ENCODE measurements around the gene TGIF2. TPM values are rescaled to one million over a fixed set of nuclear protein-coding genes. Genes with fewer than 3 reads are reported as not detected.
A peak's percentile ranks its signal among the peaks of the same experiment; 100 is the strongest.

TGIF2 gene
- total and polyA plus RNA-seq, 2 of the 13 experiments (the other 11 are each of a cell fraction or from before 2014, with no cell fraction given), result 41.3 to 53.9 TPM

DNA sequence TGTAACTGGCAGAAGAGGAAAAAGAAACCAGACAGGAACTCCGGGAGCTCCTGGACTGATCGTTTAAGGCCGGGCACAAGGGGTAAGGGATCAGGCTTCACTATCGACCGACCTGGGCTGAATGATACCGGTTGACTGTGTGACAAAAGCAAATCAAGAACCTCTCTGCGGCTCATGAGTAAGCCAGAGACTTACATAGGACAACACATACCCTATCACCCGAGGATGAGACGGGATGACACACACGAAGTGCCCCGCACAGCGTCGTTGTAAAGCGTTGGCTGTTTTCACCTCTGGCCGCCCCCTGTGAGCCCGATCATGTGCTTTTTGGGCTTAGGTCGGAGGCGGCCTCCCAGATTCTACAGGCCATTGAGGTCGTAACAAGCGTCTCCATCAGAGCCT, 695 bp upstream of the TGIF2 start:
- H3K79me2 ChIP-seq (ENCODE audit: insufficient read depth, low read length), result peaks cover 37% of the 10 kb centered on the region
- no peaks in the 10 kb centered on the region; a peak in 2 of 5 replicates for H3K36me3 ChIP-seq (replicated peaks in 1 of 2; ENCODE audit: control insufficient read depth in 1 of 2, insufficient read depth in 2 of 2, low read length in 2 of 2)
- peaks cover 19% of the 10 kb centered on the region for H4K20me1 ChIP-seq (ENCODE audit: insufficient read depth, low read length)
- peak overlapping the region; percentile 87 for H3K9ac ChIP-seq (ENCODE audit: insufficient read depth, low read depth, low read length)
- POLR2A ChIA-PET, result interaction anchor here (0.7 to 9.0 kb wide), 17 partner anchors 10 to 618 kb away, joined by 3 to 167 read pairs (median 5); partner anchors contain the start of genes DSN1, RAB5IF and SCAND1
- peak overlapping the region; percentile 78 to 90 (median 84) for H3K4me3 ChIP-seq (replicated peaks in 1 of 3; ENCODE audit: insufficient read depth in 1 of 3, low read depth in 2 of 3, low read length in 3 of 3)
- TSS peak; percentile 84 for BruUV-seq (replicated peaks)
- ATAC-seq, result peak; percentile 54
- WGBS (ENCODE audit: low lambda C conversion rate), result under 1% methylated on average over 20 of the region's 20 CpGs
- CTCF ChIA-PET (ENCODE audit: low intra/inter-chr PET ratio, low total read pairs), result no interaction called here
- DNase-seq (ENCODE audit: low spot score), result peak; percentile 65
- peak overlapping the region; percentile 81 for H3K27ac ChIP-seq (ENCODE audit: extremely low read length, insufficient read depth, low read length)
- H2AFZ ChIP-seq (ENCODE audit: low read length), result peak overlapping the region; percentile 4
- no peaks in the 10 kb centered on the region; a peak in 1 of 5 replicates for H3K27me3 ChIP-seq (ENCODE audit: control insufficient read depth in 1 of 2, insufficient read depth in 2 of 2, low read length in 2 of 2)
- peaks cover 33% of the 10 kb centered on the region for H3K4me1 ChIP-seq (ENCODE audit: insufficient read depth, low read length)
- H3K9me3 ChIP-seq (ENCODE audit: low read length), result no peaks in the 10 kb centered on the region
- in situ Hi-C loops (cut with HindIII; ENCODE audit: extremely low pct_ligation_motif_present, low pct_unique_long_range_greater_than_20kb) (no loop called here), intact Hi-C loops (cut with micrococcal nuclease; ENCODE audit: unreplicated experiment) (loop anchor here (1.0 to 10.0 kb wide), 3 partner anchors 16 to 108 kb away; partner anchors contain the start of gene RAB5IF)
- FAIRE-seq, result no peak
- peak overlapping the region; percentile 99 for H3K4me2 ChIP-seq (ENCODE audit: low read depth, low read length)
- TF ChIP-seq ZEB1 (IDR thresholded peaks at IDR 0.05; ENCODE audit: insufficient replicate concordance, low read depth) (no peak), ZFP36L2 (CRISPR knock-in tag; IDR thresholded peaks at IDR 0.05) (peak; percentile 55; the same call in 1 of the 2 replicates), ZNF768 (CRISPR knock-in tag; IDR thresholded peaks at IDR 0.05) (peak; percentile 69), CCDC6 (CRISPR knock-in tag; IDR thresholded peaks at IDR 0.05) (no peak), AGO2 (optimal IDR thresholded peaks at IDR 0.05; ENCODE audit: low read depth, low read length) (no peak), RBM22 (optimal IDR thresholded peaks at IDR 0.05; ENCODE audit: low read length) (peak; percentile 87), MTA3 (CRISPR knock-in tag; IDR thresholded peaks at IDR 0.05) (no peak), DMAP1 (CRISPR knock-in tag; IDR thresholded peaks at IDR 0.05) (no peak)
- TF ChIP-seq, protein P1, sequence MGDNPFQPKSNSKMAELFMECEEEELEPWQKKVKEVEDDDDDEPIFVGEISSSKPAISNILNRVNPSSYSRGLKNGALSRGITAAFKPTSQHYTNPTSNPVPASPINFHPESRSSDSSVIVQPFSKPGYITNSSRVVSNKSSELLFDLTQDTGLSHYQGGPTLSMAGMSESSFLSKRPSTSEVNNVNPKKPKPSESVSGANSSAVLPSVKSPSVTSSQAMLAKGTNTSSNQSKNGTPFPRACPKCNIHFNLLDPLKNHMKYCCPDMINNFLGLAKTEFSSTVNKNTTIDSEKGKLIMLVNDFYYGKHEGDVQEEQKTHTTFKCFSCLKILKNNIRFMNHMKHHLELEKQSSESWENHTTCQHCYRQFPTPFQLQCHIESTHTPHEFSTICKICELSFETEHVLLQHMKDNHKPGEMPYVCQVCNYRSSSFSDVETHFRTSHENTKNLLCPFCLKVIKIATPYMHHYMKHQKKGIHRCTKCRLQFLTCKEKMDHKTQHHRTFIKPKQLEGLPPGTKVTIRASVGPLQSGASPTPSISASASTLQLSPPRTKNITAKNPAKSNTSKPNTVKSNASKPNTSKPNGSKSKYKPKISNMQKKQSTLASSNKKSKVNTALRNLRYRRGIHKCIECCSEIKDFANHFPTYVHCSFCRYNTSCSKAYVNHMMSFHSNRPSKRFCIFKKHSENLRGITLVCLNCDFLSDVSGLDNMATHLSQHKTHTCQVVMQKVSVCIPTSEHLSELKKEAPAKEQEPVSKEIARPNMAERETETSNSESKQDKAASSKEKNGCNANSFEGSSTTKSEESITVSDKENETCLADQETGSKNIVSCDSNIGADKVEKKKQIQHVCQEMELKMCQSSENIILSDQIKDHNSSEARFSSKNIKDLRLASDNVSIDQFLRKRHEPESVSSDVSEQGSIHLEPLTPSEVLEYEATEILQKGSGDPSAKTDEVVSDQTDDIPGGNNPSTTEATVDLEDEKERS (CRISPR knock-in tag; IDR thresholded peaks at IDR 0.05), result peak; percentile 52; the same call in 1 of the 2 replicates
- TF ChIP-seq, protein P2, sequence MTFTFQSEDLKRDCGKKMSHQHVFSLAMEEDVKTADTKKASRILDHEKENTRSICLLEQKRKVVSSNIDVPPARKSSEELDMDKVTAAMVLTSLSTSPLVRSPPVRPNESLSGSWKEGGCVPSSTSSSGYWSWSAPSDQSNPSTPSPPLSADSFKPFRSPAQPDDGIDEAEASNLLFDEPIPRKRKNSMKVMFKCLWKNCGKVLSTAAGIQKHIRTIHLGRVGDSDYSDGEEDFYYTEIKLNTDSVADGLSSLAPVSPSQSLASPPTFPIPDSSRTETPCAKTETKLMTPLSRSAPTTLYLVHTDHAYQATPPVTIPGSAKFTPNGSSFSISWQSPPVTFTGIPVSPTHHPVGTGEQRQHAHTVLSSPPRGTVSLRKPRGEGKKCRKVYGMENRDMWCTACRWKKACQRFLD (CRISPR knock-in tag; IDR thresholded peaks at IDR 0.05; ENCODE audit: borderline replicate concordance), result no peak; the same call in 1 of the 2 replicates
- TF ChIP-seq, protein P3, sequence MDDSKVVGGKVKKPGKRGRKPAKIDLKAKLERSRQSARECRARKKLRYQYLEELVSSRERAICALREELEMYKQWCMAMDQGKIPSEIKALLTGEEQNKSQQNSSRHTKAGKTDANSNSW (CRISPR knock-in tag; IDR thresholded peaks at IDR 0.05; ENCODE audit: borderline replicate concordance), result no peak
- TF ChIP-seq, protein P4, sequence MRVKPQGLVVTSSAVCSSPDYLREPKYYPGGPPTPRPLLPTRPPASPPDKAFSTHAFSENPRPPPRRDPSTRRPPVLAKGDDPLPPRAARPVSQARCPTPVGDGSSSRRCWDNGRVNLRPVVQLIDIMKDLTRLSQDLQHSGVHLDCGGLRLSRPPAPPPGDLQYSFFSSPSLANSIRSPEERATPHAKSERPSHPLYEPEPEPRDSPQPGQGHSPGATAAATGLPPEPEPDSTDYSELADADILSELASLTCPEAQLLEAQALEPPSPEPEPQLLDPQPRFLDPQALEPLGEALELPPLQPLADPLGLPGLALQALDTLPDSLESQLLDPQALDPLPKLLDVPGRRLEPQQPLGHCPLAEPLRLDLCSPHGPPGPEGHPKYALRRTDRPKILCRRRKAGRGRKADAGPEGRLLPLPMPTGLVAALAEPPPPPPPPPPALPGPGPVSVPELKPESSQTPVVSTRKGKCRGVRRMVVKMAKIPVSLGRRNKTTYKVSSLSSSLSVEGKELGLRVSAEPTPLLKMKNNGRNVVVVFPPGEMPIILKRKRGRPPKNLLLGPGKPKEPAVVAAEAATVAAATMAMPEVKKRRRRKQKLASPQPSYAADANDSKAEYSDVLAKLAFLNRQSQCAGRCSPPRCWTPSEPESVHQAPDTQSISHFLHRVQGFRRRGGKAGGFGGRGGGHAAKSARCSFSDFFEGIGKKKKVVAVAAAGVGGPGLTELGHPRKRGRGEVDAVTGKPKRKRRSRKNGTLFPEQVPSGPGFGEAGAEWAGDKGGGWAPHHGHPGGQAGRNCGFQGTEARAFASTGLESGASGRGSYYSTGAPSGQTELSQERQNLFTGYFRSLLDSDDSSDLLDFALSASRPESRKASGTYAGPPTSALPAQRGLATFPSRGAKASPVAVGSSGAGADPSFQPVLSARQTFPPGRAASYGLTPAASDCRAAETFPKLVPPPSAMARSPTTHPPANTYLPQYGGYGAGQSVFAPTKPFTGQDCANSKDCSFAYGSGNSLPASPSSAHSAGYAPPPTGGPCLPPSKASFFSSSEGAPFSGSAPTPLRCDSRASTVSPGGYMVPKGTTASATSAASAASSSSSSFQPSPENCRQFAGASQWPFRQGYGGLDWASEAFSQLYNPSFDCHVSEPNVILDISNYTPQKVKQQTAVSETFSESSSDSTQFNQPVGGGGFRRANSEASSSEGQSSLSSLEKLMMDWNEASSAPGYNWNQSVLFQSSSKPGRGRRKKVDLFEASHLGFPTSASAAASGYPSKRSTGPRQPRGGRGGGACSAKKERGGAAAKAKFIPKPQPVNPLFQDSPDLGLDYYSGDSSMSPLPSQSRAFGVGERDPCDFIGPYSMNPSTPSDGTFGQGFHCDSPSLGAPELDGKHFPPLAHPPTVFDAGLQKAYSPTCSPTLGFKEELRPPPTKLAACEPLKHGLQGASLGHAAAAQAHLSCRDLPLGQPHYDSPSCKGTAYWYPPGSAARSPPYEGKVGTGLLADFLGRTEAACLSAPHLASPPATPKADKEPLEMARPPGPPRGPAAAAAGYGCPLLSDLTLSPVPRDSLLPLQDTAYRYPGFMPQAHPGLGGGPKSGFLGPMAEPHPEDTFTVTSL (CRISPR knock-in tag; IDR thresholded peaks at IDR 0.05; ENCODE audit: borderline replicate concordance), result 0 out of 2 replicates have a peak, but pooled peaks have one; percentile 39
